ENCODE data around the gene CCNY.
A peak's percentile ranks its signal among the peaks of the same experiment; 100 is the strongest.

CCNY gene

GRCh38 chr10:35569836-35570235, 233.5 kb downstream of the CCNY start:
- DNase-seq = no peak

- no peak for DNase-seq
These were observed 234.1 kb downstream of the CCNY start for GRCh38 chr10:35570397-35570796.

GRCh38 chr10:35572583-35572982, 236.3 kb downstream of the CCNY start:
- DNase-seq = no peak

DNA sequence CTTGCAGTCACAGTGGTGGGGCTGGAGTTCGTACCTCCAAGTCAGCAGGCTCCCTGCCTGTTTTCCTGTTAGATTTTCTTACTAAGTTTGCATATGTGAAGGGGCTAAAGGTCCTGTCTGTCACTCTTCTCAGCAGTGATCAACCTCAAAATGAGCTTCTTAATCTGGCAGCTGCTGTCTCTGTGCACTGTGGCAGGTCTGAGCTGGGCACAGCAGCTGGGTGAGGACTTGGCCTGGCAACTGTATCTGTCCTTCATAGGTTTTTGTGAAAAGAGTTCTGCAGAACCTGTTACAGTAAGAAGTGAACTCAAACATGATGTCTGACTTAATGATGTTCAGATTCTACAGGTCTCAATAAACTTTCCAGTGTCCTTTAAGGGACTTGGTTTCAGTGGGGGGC, 237.5 kb downstream of the CCNY start:
- DNase-seq = no peak

- peak; percentile 46 for DNase-seq
These were observed 238.6 kb downstream of the CCNY start for GRCh38 chr10:35574924-35575352.

GRCh38 chr10:35575640-35576039, 239.3 kb downstream of the CCNY start:
- DNase-seq = no peak

- no peak for DNase-seq
These were observed 240.4 kb downstream of the CCNY start for GRCh38 chr10:35576730-35577129.

GRCh38 chr10:35577926-35578617, 241.8 kb downstream of the CCNY start:
- DNase-seq = no peak

DNA sequence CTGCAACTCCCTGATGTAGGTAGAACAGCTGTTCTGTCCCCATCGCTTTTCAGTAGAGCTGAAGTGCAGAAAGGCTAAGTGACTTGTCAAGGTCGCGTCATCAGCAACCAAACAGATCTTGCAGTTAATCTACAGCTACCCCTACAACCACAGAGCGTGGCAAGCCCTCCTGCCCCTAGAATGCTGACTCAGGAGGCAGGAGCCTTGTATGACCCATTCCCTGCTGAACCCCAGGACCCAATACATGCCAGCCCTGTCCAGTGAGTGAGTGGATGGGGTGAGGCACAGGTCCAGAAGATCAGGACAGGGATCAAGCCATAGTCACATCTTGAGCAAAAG, 242.3 kb downstream of the CCNY start:
- no peak for DNase-seq

DNA sequence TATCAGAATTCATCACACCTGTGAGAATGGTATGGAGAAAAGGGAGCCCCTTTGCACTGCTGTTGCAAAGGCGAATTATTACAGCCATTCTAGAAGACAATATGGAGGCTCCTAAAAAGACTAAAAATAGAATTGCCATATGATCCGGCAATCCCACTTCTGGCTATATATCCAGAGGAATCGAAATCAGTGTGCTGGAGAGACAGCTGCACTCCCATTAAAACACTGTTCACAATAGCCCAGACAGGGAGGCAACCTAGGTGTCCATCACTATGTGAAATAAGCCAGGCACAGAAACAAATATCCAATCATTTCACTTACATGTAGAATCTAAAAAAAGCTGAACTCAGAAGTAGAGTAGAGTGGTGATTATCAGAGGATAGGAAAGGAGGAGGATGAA, 242.8 kb downstream of the CCNY start:
- DNase-seq = no peak

- no peak for DNase-seq
These were observed 243.6 kb downstream of the CCNY start for GRCh38 chr10:35579726-35580422.

DNA sequence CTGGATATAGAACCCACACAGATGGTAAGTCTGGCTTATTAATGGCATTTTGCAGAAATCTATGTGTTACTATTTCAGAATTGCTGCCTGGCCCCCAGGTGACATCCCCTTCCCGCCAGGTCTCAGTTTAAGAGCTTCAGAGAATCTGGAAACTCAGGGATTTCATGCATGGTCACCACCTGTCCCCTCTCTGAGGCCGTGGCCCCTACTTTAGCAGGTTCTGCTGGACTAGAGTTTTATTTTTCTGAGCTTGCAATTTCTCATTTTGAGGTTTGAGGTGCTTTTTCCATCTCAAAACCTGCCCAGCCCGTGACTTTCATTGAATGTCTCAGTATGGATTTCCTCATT, 244.1 kb downstream of the CCNY start:
- no peak for DNase-seq

GRCh38 chr10:35581655-35582054, 245.3 kb downstream of the CCNY start:
- no peak for DNase-seq

- no peak for DNase-seq
These were observed 248.6 kb downstream of the CCNY start for GRCh38 chr10:35584946-35585345.

DNA sequence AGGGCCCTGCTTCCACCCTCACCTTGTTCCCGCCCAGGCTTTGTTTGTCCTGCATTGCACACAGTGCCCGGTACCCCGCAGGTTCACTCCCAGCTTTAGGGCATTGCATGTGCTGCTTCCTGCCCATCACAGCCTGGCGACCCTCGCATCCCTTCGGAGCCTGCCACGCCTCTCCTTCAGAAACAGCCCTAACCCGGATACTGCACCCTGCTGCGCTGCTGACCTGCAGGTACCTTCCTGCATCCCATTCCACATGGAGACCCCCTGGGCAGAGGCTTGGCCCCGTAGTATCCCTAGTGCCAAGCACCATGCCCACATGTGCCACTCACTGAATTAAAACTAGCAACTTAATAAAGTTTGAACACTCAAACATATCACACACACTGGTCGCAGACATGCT, 249.0 kb downstream of the CCNY start:
- no peak for DNase-seq

DNA sequence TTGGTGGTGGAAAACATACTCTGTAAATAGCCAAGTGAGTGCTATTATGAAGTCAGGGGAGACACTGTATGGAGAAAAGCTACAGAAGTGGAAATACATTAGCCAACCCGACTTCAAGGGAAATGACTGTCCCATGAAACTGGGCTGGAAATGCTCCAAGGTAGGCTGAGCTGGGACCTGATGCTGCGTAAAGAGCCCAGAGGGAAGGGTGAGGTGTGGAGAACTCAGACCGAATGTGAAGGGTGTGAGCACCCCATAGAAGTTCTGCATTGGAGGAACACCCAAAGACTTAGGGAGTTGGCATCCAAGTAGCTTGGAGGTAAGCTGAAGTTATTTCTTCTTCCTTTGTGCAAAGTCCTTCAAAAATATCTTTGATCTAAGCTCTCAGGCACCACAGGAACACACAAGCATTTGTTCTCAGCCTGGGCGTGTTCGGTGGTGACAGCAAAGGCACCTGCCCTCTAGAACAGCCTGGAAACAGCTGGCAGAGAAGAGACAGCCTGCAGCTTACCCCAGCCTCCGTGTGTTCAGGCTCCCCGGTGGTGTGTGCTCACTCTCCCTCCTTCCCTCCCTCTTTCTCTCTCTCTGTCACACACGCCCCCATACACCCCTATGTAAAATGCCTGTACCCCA, 249.7 kb downstream of the CCNY start:
- no peak for DNase-seq

DNA sequence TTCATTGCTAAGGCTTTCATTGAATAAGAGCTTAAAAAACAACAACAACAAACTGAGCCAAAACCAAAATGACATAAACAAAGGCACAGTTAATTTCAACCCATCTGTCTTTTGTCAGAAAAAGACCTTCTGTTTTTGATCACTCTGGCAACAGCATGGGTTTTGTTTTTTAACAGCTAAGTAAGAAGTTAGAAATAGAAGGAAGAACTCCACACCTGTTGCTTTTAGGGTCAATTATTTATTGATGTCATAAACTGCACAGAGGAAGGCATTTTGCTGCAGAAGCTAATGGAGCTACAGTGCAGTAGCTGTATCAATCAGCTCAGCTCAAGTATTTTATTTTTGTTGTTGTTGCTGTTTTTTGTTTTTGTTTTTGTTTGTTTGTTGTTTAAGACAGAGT, 252.5 kb downstream of the CCNY start:
- no peak for DNase-seq

GRCh38 chr10:35592441-35592840, 256.1 kb downstream of the CCNY start:
- no peak for DNase-seq

GRCh38 chr10:35594115-35595079, 258.1 kb downstream of the CCNY start:
- no peak for DNase-seq

GRCh38 chr10:35595106-35595505, 258.8 kb downstream of the CCNY start:
- no peak for DNase-seq

- peak; percentile 25 for DNase-seq
These were observed 262.1 kb downstream of the CCNY start for GRCh38 chr10:35598379-35598778.

DNA sequence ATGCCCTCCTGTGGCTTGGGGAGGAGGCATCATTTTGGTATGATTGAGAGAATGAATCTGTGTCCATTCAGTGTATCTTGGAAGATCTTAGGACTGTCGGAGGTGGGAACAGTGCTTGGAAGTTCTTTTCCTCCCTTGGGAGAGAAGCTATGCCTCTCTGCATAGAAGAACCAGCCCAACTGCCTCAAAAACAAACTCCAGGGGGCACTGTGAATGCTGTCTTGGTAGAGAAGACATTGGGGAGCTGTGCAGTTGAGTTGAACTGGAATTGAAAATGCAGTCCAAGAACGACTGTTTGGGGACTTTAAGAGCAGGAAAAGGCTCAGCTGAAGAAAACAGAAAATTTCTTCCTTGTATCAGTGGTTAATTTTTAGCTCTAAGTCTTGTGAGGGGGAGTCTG, 263.9 kb downstream of the CCNY start:
- no peak for DNase-seq

GRCh38 chr10:35605191-35605590, 268.9 kb downstream of the CCNY start, which contains the start of gene GJD4:
Gene GJD4, plus strand, starts transcription at chr10:35605341. Its CDS starts 227 bp downstream, at chr10:35605568.
- DNase-seq = no peak
